ENCODE data around the gene ABI3. TPM values are rescaled to one million over a fixed set of nuclear protein-coding genes. Genes with fewer than 3 reads are reported as not detected.

The ABI3 gene
- total RNA-seq, 1 experiment from 2014 or later, result not detected

GRCh38 chr17:49224198-49224996, 13.9 kb downstream of the ABI3 start:
- Mint-ChIP-seq H3K36me3 (ENCODE audit: insufficient read depth, unreplicated experiment) (peaks cover 8% of the 10 kb centered on the region), H3K9me3 (ENCODE audit: low read depth, unreplicated experiment) (no peaks in the 10 kb centered on the region), H3K27me3 (ENCODE audit: unreplicated experiment) (peaks cover 89% of the 10 kb centered on the region), H3K4me3 (ENCODE audit: low read depth, unreplicated experiment) (peak overlapping the region; percentile 57), H3K27ac (ENCODE audit: unreplicated experiment) (no peak overlapping the region), H3K4me1 (ENCODE audit: low read depth, unreplicated experiment) (peaks cover 12% of the 10 kb centered on the region)
- no peak for TF ChIP-seq CTCF (IDR thresholded peaks at IDR 0.05; ENCODE audit: unreplicated experiment)
- no TSS peak for BruUV-seq (replicated peaks)
- CTCF ChIA-PET, result interaction anchor here (0.6 to 0.9 kb wide), 4 partner anchors 16 to 117 kb away, joined by 3 to 4 read pairs (median 4); no protein-coding TSS in a partner anchor
- peak; percentile 27 for DNase-seq
- intact Hi-C loops (cut with micrococcal nuclease; ENCODE audit: unreplicated experiment), result loop anchor here (10.0 kb wide), 1 partner anchor 190 kb away; no protein-coding TSS in a partner anchor

GRCh38 chr17:49224997-49225337, 14.5 kb downstream of the ABI3 start:
- intact Hi-C loops (cut with micrococcal nuclease; ENCODE audit: unreplicated experiment), result loop anchor here (5.0 to 10.0 kb wide), 2 partner anchors 33 to 190 kb away; no protein-coding TSS in a partner anchor
- Mint-ChIP-seq H3K36me3 (ENCODE audit: insufficient read depth, unreplicated experiment) (peaks cover 13% of the 10 kb centered on the region), H3K27ac (ENCODE audit: unreplicated experiment) (no peak overlapping the region), H3K4me3 (ENCODE audit: low read depth, unreplicated experiment) (no peak overlapping the region), H3K4me1 (ENCODE audit: low read depth, unreplicated experiment) (peaks cover 12% of the 10 kb centered on the region), H3K9me3 (ENCODE audit: low read depth, unreplicated experiment) (no peaks in the 10 kb centered on the region), H3K27me3 (ENCODE audit: unreplicated experiment) (peaks cover 89% of the 10 kb centered on the region)
- CTCF ChIA-PET, result interaction anchor here (1.1 kb wide), 1 partner anchor 35 kb away, joined by 3 read pairs; no protein-coding TSS in a partner anchor
- DNase-seq, result no peak
- TF ChIP-seq CTCF (IDR thresholded peaks at IDR 0.05; ENCODE audit: unreplicated experiment), result no peak
- BruUV-seq (replicated peaks), result no TSS peak

- TF ChIP-seq CTCF (IDR thresholded peaks at IDR 0.05; ENCODE audit: unreplicated experiment), result no peak
- Mint-ChIP-seq H3K36me3 (ENCODE audit: insufficient read depth, unreplicated experiment) (peaks cover 20% of the 10 kb centered on the region), H3K4me3 (ENCODE audit: low read depth, unreplicated experiment) (no peak overlapping the region), H3K9me3 (ENCODE audit: low read depth, unreplicated experiment) (no peaks in the 10 kb centered on the region), H3K27me3 (ENCODE audit: unreplicated experiment) (peaks cover 91% of the 10 kb centered on the region), H3K4me1 (ENCODE audit: low read depth, unreplicated experiment) (peaks cover 12% of the 10 kb centered on the region), H3K27ac (ENCODE audit: unreplicated experiment) (no peak overlapping the region)
- no TSS peak for BruUV-seq (replicated peaks)
- intact Hi-C loops (cut with micrococcal nuclease; ENCODE audit: unreplicated experiment), result loop anchor here (5.0 to 10.0 kb wide), 2 partner anchors 33 to 191 kb away; no protein-coding TSS in a partner anchor
- DNase-seq, result no peak
- CTCF ChIA-PET, result interaction anchor here (0.5 to 2.8 kb wide), 5 partner anchors 8 to 189 kb away, joined by 3 to 10 read pairs (median 3); partner anchors contain the start of gene PHB1
Measured at GRCh38 chr17:49225554-49226236, 15.2 kb downstream of the ABI3 start.

- intact Hi-C loops (cut with micrococcal nuclease; ENCODE audit: unreplicated experiment), result loop anchor here (5.0 to 10.0 kb wide), 2 partner anchors 35 to 192 kb away; no protein-coding TSS in a partner anchor
- Mint-ChIP-seq H3K36me3 (ENCODE audit: insufficient read depth, unreplicated experiment) (peaks cover 27% of the 10 kb centered on the region), H3K27ac (ENCODE audit: unreplicated experiment) (no peak overlapping the region), H3K9me3 (ENCODE audit: low read depth, unreplicated experiment) (no peaks in the 10 kb centered on the region), H3K4me3 (ENCODE audit: low read depth, unreplicated experiment) (no peak overlapping the region), H3K27me3 (ENCODE audit: unreplicated experiment) (peaks cover 100% of the 10 kb centered on the region), H3K4me1 (ENCODE audit: low read depth, unreplicated experiment) (peaks cover 12% of the 10 kb centered on the region)
- DNase-seq, result no peak
- no peak for TF ChIP-seq CTCF (IDR thresholded peaks at IDR 0.05; ENCODE audit: unreplicated experiment)
- CTCF ChIA-PET, result interaction anchor here (0.6 to 2.8 kb wide), 9 partner anchors 13 to 203 kb away, joined by 3 to 10 read pairs (median 4); partner anchors contain the start of gene PHB1
- BruUV-seq (replicated peaks), result no TSS peak
Measured at GRCh38 chr17:49226771-49227435, 16.4 kb downstream of the ABI3 start.
